Measurements from ENCODE around the gene FKBP1B.

DNA sequence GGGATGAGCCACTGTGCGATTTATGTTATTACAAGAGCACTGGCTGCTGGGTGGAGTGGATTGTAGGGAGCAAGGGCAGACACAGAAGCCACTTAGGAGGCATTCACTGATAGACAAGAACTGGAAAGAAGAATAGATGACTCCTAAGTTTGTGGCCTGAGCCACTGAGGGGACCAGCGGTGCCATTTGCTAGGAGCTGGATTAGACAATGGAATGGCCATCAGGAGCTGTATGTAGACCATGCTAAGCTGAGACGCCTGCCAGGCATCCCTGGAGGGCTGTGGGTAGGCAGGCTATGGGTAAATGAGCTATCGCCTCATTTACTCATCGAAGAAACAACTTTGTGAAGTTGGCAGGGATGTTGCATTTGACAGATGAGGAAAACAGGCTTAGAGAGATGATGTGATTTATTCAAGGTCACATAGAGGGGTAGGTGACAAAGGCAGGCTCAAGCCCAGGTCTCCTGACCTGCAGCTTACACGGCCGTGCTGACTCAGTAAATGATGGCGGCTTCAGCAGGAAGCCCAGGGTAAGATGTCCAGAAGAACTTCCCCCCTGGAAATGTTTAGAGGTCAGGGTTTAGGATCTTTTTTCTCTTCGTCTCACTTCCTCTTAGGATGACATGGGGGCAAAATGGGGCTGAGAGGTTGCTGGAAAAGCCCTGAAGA, 36.9 kb upstream of the FKBP1B start:
- no peak for TF ChIP-seq POLR2AphosphoS5 (IDR thresholded peaks at IDR 0.05; ENCODE audit: borderline replicate concordance, low read depth, low read length)
- no peak for TF ChIP-seq EZH2 (IDR thresholded peaks at IDR 0.05)
